Activated T-cell treated with anti-CD3 and anti-CD28 coated beads for 4 hours (primary cell): Measurements from ENCODE around the gene BIRC5.
"Not testable (repeated sequence)": the region's sequence is repeated elsewhere in the genome, so short reads cannot be mapped to it uniquely, and the experiment has no call there.

Source experiments
- DNase-seq: peaks from one replicate; pipeline ENCODE4 v3.0.0-alpha.2; 2020

The BIRC5 gene

DNA sequence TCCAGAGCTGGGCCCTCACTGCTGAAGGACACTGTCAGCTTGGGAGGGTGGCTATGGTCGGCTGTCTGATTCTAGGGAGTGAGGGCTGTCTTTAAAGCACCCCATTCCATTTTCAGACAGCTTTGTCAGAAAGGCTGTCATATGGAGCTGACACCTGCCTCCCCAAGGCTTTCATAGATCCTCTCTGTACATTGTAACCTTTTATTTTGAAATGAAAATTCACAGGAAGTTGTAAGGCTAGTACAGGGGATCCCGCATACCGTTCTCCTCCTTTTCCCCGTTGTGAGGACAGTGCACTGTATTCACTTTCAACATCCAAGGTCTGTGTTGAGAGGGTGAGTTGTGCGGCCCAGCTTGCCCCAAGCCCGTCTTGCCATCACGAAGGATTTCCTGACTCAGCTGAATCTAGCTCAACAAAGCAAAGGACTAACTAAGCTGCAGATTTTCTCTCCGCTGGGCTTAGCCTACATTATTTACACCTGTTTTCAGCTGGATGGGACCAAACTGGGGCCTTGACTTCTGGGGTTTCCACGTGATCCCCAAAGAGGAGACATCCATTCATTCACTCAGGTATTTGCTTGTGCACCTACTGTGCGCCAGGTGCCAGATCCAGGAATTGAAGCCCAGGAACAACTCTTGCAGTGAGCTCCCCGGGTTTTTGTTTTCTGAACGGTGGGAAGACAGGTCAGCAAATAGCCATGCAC, 12.2 kb downstream of the BIRC5 start:
- DNase-seq, result no peak

DNA sequence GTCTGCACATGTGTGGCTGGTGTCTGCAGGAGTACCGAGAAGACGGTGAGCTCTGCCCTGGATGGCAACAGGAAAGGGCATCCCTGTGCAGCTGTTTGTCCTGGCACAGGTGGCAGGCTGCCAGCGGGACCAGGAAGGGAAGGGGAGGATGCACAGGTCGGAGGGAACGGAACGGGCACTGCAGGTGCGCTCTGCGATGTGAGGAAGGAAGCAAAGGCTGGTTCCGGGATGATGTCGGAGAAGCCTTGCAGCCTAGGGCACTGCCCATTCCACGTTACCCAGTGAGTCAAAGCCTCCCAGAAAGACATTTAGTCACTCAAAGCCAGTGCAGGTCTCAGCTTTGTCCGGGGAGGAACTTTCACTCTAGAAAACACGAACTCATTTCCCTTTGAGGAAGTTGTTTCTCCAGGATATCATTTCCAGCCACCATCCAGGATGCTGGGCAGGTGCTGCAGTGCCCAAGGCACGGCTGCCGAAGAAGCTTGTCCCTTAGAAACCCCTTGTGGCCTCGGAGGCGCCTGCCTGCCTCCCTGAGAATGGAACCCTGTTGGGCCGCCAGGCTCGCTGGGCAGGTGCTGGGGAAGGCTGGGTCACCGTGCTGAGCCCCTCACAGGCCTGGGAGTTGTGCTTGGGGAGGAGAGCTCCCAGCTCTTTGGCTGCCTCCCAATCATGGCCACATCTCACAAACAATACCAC, 12.9 kb downstream of the BIRC5 start:
- no peak for DNase-seq

DNA sequence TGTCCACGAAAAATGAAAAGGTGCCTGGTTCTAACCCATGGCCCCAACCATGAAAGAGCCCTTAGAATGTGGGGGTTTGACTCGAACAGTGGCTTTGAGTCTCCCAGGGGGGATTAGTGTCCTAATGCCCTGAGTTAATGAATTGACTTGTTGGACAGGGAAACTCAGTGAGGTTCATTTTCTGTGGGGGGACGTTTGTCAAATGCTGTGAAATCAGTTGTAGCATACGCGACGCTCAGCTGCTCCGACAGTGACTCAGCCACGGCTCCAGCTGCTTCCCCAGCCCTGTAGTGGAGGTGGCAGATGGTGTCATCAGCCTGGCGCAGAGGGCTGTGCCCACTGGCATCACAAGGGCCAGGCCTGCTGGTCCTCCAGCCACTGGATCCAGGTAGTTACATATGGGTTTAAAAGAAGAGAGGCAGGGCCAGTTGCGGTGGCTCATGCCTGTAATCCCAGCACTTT, 13.4 kb downstream of the BIRC5 start:
- no peak for DNase-seq

DNA sequence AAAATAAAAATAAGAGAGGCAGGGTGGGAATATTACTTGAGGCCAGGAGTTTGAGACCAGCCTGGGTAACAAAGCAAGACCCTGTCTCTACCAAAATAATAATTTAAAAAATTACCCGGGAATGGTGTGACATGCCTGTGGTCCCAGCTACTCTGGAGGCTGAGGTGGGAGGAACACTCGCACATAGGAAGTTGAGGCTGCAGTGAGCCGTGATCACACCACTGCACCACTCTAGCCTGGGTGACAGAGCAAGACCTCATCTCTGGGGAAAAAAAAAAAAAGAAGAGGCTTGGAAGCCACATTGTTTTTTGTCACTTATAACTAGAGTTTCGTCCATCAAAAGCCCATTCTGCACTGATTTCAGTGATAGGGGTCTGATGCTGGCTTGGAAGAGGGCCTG, 14.1 kb downstream of the BIRC5 start:
- no peak for DNase-seq

DNA sequence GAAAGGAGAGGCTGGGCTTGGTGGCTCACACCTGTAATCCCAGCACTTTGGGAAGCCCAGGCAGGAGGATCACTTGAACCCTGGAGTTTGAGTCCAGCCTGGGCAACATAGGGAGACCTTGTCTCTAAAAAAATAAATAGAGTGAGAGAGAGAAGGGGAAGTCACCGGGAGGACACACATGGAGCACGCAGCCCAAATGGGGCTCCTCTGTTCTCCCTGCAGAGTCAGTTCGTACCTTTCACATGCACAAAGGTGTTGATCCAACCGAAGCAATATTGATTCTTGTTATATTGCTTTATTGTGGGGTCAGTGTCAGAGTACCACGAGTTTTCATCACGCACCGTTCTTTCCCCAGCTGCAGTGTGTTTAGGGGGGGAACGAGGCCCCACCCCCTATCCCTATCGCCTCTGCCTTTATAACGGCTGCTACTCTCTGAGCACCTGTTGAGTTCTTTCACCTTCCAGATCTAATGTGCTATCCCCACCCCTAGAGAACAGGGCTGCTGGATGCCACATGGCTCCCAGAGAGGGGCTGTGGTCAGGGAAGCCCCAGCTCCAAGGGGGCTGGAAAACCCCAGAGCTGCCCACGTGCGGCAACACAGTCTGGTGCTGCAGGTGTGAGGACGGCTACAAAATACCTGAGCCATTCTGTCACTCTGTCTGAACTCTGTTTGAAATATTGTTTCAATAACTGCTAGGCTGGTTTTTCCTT, 16.4 kb downstream of the BIRC5 start:
- DNase-seq, result no peak

- no peak for DNase-seq
Measured at GRCh38 chr17:78230996-78231935, 17.2 kb downstream of the BIRC5 start, which contains the start of gene TMEM235. Gene TMEM235 (plus strand): TSS chr17:78231631. CDS start chr17:78232024, 393 bp downstream.

DNA sequence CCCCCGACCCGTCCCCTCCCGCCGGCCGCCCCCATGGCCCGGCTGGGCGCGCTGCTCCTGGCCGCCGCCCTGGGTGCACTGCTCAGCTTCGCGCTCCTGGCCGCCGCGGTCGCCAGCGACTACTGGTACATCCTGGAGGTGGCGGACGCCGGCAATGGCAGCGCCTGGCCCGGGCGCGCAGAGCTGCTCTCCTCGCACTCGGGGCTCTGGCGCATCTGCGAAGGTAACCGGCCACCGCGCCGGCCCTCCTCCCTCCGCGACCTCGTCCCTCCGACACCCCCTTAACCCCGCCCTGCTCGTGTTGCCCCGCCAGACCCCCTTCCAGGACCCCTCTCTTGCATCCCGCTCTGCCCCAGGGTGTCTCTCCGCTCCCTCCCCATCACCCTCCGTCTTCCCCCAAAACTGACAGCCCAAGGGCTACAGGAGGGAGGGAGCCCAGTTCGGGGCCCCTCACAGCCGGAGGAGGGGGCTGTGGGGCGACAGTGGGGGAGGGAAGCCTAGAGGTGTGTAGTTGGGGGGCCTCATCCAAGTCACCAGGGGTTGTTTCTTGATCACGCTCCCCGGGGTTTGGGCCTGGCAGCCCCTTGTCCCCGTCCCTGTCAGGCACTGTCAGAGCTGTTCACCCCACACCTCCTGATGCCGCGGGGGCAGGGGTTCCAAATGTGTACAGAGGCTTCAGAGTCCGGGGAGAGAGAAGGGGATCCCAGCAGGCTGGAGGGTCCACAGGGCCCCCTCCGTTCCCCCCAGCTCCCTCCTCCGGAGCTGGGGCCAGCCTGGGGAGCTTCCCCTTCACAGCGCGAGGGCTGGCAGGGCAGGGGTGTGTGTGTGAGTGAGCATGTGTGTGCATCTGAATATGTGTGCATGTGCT, 18.2 kb downstream of the BIRC5 start:
- no peak for DNase-seq

DNA sequence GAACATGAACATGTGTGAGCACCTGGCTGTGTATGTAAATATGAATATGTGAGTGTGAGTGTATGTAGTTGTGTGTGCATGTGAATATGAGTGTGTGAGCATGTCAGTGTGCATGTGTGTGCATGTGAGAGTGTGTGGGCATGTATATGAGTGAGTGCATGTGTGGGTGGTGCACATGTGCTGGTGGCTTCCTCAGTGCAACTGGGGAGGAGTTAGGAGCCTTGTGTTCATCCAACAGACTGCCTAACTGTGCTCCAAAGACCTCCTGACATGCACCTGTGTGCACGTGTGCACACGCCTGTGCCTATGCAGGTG, 18.8 kb downstream of the BIRC5 start:
- no peak for DNase-seq

- DNase-seq, result no peak
Measured at GRCh38 chr17:78233678-78234077, 19.6 kb downstream of the BIRC5 start.

GRCh38 chr17:78234261-78234865, 20.3 kb downstream of the BIRC5 start:
- DNase-seq, result no peak

GRCh38 chr17:78235022-78235421, 21.0 kb downstream of the BIRC5 start:
- DNase-seq, result not testable (repeated sequence)

GRCh38 chr17:78235885-78236284, 21.8 kb downstream of the BIRC5 start:
- no peak for DNase-seq

GRCh38 chr17:78236362-78237127, 22.5 kb downstream of the BIRC5 start:
- DNase-seq, result no peak

GRCh38 chr17:78237401-78238012, 23.5 kb downstream of the BIRC5 start:
- no peak for DNase-seq

DNA sequence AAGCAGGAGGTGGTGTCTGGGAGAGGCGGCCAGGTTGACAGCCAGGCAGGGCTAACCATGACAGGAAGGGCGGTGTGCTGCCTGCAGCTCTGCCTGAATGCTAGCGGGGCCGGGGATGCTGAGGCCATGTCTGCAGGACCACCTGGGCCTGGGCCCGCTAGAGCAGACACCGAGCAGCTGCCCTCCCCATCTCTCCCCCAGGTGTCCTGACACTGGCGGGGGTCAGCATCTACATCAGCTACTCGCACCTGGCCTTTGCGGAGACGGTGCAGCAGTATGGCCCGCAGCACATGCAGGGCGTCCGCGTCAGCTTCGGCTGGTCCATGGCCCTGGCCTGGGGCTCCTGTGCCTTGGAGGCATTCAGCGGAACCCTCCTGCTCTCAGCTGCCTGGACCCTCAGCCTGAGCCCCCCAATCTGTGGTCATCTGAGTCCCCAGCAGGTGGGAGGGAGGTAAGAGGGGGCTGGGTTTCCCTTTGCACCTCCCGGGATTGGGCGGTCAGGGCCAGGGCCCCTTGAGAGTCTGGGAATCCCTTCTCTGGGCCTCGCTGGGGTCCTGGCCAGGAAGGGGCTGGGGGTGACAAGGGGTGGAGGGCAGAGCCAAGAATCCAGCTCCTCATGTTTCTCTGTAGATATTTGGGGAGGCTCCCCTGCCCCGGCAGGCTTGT, 24.9 kb downstream of the BIRC5 start:
- no peak for DNase-seq

GRCh38 chr17:78239489-78239931, 25.5 kb downstream of the BIRC5 start:
- DNase-seq, result no peak

DNA sequence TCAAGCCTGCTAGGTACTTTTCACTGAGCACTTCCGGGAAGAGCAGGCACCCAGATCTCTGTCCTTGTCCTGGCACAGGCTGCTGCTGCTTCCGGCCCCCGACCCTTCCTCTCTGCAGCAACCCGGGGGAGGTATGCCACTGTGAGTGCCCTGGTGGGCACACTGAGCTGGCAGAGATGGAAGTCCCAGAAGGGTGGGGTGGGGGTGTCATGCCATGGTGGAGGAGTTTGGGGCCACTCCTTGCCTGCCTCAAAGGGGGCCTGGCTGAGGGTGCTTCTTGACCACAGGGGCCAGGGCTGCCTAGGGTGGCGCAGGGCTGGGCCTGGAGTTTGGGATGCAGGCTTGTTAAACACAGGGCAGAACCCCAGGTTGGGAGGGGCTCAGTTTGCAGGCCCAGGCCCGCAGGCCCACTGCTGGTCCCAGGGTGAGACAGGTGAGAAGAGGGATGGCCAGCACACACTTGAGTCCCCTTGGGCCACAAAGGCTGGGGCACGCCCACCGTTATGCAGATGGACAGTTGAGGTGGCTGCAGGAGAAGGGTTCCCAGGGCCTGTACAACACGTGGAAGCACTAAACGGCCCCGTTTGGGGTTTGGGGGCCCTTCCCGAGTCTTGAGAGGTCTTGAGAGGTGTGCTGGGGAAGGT, 26.1 kb downstream of the BIRC5 start:
- DNase-seq, result no peak

GRCh38 chr17:78240839-78241238, 26.8 kb downstream of the BIRC5 start:
- DNase-seq, result no peak
